ENCODE measurements around the gene ABTB1.

DNA sequence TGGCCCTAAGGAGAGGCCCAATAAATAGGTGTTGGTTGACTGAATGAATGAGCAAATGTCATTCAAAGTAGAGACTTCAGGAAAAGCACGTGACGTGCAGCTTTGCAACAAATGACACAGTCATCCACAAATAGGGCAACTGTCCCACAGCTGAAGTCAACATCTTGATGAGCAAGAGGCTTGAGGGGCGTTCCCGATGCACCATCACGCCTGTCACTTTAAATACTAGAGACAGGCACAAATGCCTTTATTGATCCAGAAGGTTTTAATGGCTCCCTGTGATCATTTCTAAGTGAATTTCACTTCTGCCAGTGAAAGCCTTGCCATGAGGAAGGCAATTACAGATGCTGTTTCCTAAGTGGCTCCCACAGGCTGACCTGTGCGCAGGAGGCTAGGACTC, 43.6 kb downstream of the ABTB1 start:
- TF ChIP-seq POLR2AphosphoS5 (IDR thresholded peaks at IDR 0.05; ENCODE audit: borderline replicate concordance, low read depth, low read length) (no peak), EZH2 (IDR thresholded peaks at IDR 0.05) (no peak)

All from SK-N-MC (cell line).